Esophagus squamous epithelium (tissue), 4 donors: Measurements from ENCODE around the gene ZFYVE26.

Experiments used
- POLR2A ChIP-seq, 4 donors: fragments of 450-650 bp; IDR thresholded peaks; one replicate each; pipeline ENCODE4 v1.6.1; 2017; ENCODE audit warnings: antibody characterized with exemption in 4 of 4, mild to moderate bottlenecking in 4 of 4, moderate library complexity in 3 of 4
- TF ChIP-seq, protein P1 (sequence below), 6 experiments: fragments of 450-650 bp in 4 of 6; fragments of 200-600 bp in 2 of 6; sonication (generic) in 2 of 6; IDR thresholded peaks; one replicate each; pipeline ENCODE4 v1.5.1; 2016 to 2019; ENCODE audit warnings: antibody characterized with exemption in 6 of 6, mild to moderate bottlenecking in 4 of 6, moderate library complexity in 4 of 6

- TF ChIP-seq, protein P1, sequence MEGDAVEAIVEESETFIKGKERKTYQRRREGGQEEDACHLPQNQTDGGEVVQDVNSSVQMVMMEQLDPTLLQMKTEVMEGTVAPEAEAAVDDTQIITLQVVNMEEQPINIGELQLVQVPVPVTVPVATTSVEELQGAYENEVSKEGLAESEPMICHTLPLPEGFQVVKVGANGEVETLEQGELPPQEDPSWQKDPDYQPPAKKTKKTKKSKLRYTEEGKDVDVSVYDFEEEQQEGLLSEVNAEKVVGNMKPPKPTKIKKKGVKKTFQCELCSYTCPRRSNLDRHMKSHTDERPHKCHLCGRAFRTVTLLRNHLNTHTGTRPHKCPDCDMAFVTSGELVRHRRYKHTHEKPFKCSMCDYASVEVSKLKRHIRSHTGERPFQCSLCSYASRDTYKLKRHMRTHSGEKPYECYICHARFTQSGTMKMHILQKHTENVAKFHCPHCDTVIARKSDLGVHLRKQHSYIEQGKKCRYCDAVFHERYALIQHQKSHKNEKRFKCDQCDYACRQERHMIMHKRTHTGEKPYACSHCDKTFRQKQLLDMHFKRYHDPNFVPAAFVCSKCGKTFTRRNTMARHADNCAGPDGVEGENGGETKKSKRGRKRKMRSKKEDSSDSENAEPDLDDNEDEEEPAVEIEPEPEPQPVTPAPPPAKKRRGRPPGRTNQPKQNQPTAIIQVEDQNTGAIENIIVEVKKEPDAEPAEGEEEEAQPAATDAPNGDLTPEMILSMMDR (IDR thresholded peaks at IDR 0.05), result no peak
- no peak for TF ChIP-seq POLR2A (IDR thresholded peaks at IDR 0.05)
Observed at GRCh38 chr14:67833403-67833802, 17.0 kb upstream of the ZFYVE26 start.
